Esophagus muscularis mucosa (tissue), 4 donors: ENCODE results near the gene MFSD11.

Source experiments
- CTCF ChIP-seq, 3 experiments: fragments of 200-600 bp in 2 of 3; fragments of 450-650 bp in 1 of 3; sonication (generic) in 2 of 3; IDR thresholded peaks; one replicate each; pipeline ENCODE4 v1.5.1; 2017 to 2019; ENCODE audit warnings: antibody characterized with exemption in 3 of 3, mild to moderate bottlenecking in 2 of 3, moderate library complexity in 1 of 3
- EP300 ChIP-seq: sonication (generic); formaldehyde crosslinking; IDR thresholded peaks from one replicate; pipeline ENCODE4 v1.6.1; 2017; ENCODE audit warnings: antibody characterized with exemption
- POLR2AphosphoS5 ChIP-seq, 2 donors: sonication (generic); formaldehyde crosslinking; IDR thresholded peaks; one replicate each; pipeline ENCODE4 v1.6.1; 2017; ENCODE audit warnings: antibody characterized with exemption in 2 of 2

- TF ChIP-seq EP300 (no peak), CTCF (IDR thresholded peaks at IDR 0.05) (no peak), POLR2AphosphoS5 (IDR thresholded peaks at IDR 0.05) (no peak)
Measured at GRCh38 chr17:76757256-76757655, 19.3 kb downstream of the MFSD11 start.
